Stimulated activated CD4-positive, alpha-beta T cell treated with anti-CD3 and anti-CD28 coated beads, Interleukin-12 subunit alpha, Interleukin-12 subunit beta, amount 100 ng/mL, for 4 hours (primary cell): Measurements from ENCODE around the gene THY1.
"Not testable (repeated sequence)": the region's sequence is repeated elsewhere in the genome, so short reads cannot be mapped to it uniquely, and the experiment has no call there.

Experiments used
- DNase-seq: peaks from one replicate; pipeline ENCODE4 v3.0.0-alpha.2; 2020

THY1 gene

GRCh38 chr11:119416606-119417580 is 6.1 kb downstream of the THY1 start:
- DNase-seq: no peak

- DNase-seq: no peak
Observed at GRCh38 chr11:119415966-119416365, 7.0 kb downstream of the THY1 start.

GRCh38 chr11:119415517-119415916 is 7.5 kb downstream of the THY1 start:
- no peak for DNase-seq

GRCh38 chr11:119414734-119415133 is 8.2 kb downstream of the THY1 start:
- no peak for DNase-seq

GRCh38 chr11:119414321-119414720 is 8.7 kb downstream of the THY1 start:
- DNase-seq: no peak

- DNase-seq: no peak
Observed at GRCh38 chr11:119412072-119412471, 10.9 kb downstream of the THY1 start.

- DNase-seq: no peak
Observed at GRCh38 chr11:119410501-119410900, 12.5 kb downstream of the THY1 start.

GRCh38 chr11:119409731-119410130 is 13.2 kb downstream of the THY1 start:
- no peak for DNase-seq

GRCh38 chr11:119406005-119406404 is 17.0 kb downstream of the THY1 start:
- DNase-seq: no peak

GRCh38 chr11:119405448-119405847 is 17.5 kb downstream of the THY1 start:
- DNase-seq: not testable (repeated sequence)

- DNase-seq: no peak
Observed at GRCh38 chr11:119404872-119405271, 18.1 kb downstream of the THY1 start.

GRCh38 chr11:119403021-119403420 is 20.0 kb downstream of the THY1 start:
- DNase-seq: no peak

GRCh38 chr11:119402470-119402869 is 20.5 kb downstream of the THY1 start:
- DNase-seq: no peak

GRCh38 chr11:119400860-119401259 is 22.1 kb downstream of the THY1 start:
- DNase-seq: no peak

- no peak for DNase-seq
Observed at GRCh38 chr11:119397740-119398139, 25.2 kb downstream of the THY1 start.

GRCh38 chr11:119396835-119397234 is 26.1 kb downstream of the THY1 start:
- no peak for DNase-seq

GRCh38 chr11:119391275-119391674 is 31.7 kb downstream of the THY1 start:
- no peak for DNase-seq

- no peak for DNase-seq
Observed at GRCh38 chr11:119389611-119390254, 33.2 kb downstream of the THY1 start.

GRCh38 chr11:119388103-119388502 is 34.9 kb downstream of the THY1 start:
- no peak for DNase-seq

GRCh38 chr11:119384332-119384731 is 38.6 kb downstream of the THY1 start:
- no peak for DNase-seq

GRCh38 chr11:119382513-119382912 is 40.5 kb downstream of the THY1 start:
- DNase-seq: not testable (repeated sequence)

- no peak for DNase-seq
Observed at GRCh38 chr11:119382101-119382500, 40.9 kb downstream of the THY1 start.

- peak; percentile 97 for DNase-seq
Observed at GRCh38 chr11:119381181-119381988, 41.6 kb downstream of the THY1 start, which contains the start of gene USP2. TSS of gene USP2 (minus strand) at chr11:119381690. CDS start at chr11:119373480, 8,210 bp downstream.
